Subcutaneous abdominal adipose tissue (tissue), 5 donors: ENCODE results near the gene POMT1.

Experiments
- H3K27ac ChIP-seq: one replicate; pipeline ENCODE4 v1.7.0; 2013; ENCODE audit warnings: low read depth, mild to moderate bottlenecking, inconsistent platforms, low read length, moderate library complexity
- H3K27me3 ChIP-seq, 5 donors: one replicate each; pipeline ENCODE4 v1.7.0; 2013; ENCODE audit warnings: low read length in 5 of 5, inconsistent platforms in 1 of 5; ENCODE audit not compliant: control insufficient read depth in 5 of 5, insufficient read depth in 4 of 5
- H3K36me3 ChIP-seq, 5 donors: one replicate each; pipeline ENCODE4 v1.7.0; 2013; ENCODE audit warnings: low read length in 5 of 5; ENCODE audit not compliant: control insufficient read depth in 5 of 5, insufficient read depth in 5 of 5
- H3K4me1 ChIP-seq, 5 donors: one replicate each; pipeline ENCODE4 v1.7.0; 2013; ENCODE audit warnings: low read length in 5 of 5, mild to moderate bottlenecking in 3 of 5, moderate library complexity in 1 of 5; ENCODE audit not compliant: control insufficient read depth in 5 of 5, insufficient read depth in 5 of 5
- H3K4me3 ChIP-seq, 5 donors: one replicate each; pipeline ENCODE4 v1.7.0; 2013; ENCODE audit warnings: low read length in 5 of 5, low read depth in 1 of 5
- H3K9ac ChIP-seq, 5 donors: one replicate each; pipeline ENCODE4 v1.7.0; 2013; ENCODE audit warnings: low read length in 5 of 5, mild to moderate bottlenecking in 4 of 5, moderate library complexity in 3 of 5
- H3K9me3 ChIP-seq, 5 donors: one replicate each; pipeline ENCODE4 v1.7.0; 2013; ENCODE audit warnings: low read length in 5 of 5; ENCODE audit not compliant: control insufficient read depth in 5 of 5
- donor health status: healthy.
- donor health status: healthy.
- donor health status: healthy.
- donor health status: healthy.
- donor health status: healthy.

POMT1 gene

DNA sequence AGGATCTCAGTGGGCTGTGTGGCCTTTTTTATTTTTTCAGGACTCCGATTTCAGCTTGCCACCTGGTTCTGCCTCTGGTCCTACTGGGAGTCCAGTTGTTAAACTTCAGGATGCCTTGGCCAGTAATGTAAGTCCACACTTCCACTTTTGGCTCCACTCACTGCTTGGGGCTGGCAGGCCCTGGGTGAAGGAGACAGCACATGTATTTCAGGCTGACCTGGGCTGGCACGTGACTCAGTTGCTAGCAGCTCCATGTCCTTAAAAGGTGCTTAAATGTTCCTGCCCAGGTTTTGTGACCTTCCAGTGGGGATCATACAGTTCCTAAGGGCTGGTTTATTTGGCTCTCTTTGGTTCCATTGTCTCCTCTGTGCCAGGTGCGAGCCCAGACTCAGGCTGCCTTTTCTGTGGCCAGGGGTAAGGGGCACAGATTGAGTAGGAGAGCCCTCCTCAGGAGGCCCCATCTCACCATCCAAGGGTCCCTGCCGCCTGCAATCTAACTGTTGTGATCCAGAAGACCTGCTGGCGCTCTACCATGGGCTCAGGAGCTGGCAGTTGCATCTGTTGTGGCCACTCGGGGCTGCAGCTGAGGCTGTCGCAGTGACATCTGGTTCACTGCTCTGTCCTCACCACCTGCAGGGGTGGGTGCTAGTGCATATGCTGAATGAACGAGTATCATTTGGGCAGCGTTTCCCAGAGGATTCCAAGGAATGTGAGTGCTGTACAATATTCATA lies 19.2 kb upstream of the POMT1 start:
- H3K9me3 ChIP-seq = no peaks in the 10 kb centered on the region
- no peak overlapping the region for H3K9ac ChIP-seq
- no peak overlapping the region for H3K27ac ChIP-seq
- H3K4me3 ChIP-seq = no peak overlapping the region
- peaks cover 0 to 4% (median 0%) of the 10 kb centered on the region in 5 donors for H3K4me1 ChIP-seq
- H3K27me3 ChIP-seq = no peaks in the 10 kb centered on the region
- H3K36me3 ChIP-seq = peaks cover 4 to 97% (median 90%) of the 10 kb centered on the region in 5 donors

DNA sequence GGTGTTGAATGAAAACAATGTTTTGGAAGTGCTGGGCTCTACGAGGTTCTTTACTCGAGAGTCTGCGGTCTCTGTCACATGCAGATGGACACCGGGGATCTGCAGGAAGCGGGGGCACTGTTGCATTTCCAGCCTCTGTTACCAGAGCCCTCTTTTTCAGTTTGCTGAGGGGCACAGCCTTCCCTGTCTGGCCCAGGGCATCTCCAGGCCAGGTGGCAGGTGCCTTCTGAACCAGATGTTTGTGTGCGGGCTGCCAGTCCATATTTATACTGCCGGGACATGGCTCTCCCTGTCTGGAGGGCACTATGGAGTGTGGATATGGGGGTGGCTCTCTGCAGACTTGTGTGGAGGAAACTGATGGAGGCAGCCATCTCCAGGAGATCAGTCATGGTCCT lies 18.7 kb upstream of the POMT1 start:
- peaks cover 4 to 97% (median 90%) of the 10 kb centered on the region in 5 donors for H3K36me3 ChIP-seq
- no peaks in the 10 kb centered on the region for H3K9me3 ChIP-seq
- H3K4me3 ChIP-seq = no peak overlapping the region
- H3K4me1 ChIP-seq = peaks cover 0 to 4% (median 0%) of the 10 kb centered on the region in 5 donors
- no peak overlapping the region for H3K9ac ChIP-seq
- H3K27me3 ChIP-seq = no peaks in the 10 kb centered on the region
- no peak overlapping the region for H3K27ac ChIP-seq

DNA sequence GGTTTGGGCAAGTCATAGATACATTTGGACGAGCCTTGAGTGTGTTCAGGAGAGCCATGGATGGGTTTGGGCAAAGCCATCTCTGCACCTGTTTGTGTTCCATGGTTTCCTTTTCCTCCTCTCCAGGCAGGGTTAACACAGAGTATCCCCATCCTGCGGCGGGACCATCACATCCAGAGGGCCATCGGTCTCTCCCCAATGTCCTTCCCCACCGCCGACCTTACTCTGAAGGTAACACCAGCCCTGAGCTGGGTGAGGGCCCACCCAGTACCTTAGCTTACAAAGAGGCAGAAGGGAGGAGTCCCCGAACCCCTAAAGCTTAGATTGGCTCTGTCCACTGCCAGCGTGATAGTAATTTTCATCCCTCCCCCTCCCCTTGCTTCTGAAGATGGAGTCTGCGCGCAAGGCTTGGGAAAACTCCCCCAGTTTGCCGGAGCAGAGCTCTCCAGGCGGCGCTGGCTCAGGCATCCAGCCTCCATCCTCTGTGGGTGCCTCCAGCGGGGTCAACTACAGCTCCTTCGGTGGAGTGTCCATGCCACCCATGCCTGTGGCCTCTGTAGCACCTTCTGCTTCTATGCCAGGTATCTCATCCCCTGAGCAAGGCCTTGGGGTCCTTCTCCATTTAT lies 18.0 kb upstream of the POMT1 start:
- H3K9ac ChIP-seq = no peak overlapping the region

GRCh38 chr9:131485206-131485605 lies 17.5 kb upstream of the POMT1 start:
- H3K9ac ChIP-seq = no peak overlapping the region
- peaks cover 0 to 4% (median 0%) of the 10 kb centered on the region in 5 donors for H3K4me1 ChIP-seq
- H3K27me3 ChIP-seq = no peaks in the 10 kb centered on the region
- no peak overlapping the region for H3K27ac ChIP-seq
- no peaks in the 10 kb centered on the region for H3K9me3 ChIP-seq
- H3K36me3 ChIP-seq = peaks cover 0 to 97% (median 90%) of the 10 kb centered on the region in 5 donors
- H3K4me3 ChIP-seq = no peak overlapping the region

More for the DNA sequence above, 18.0 kb upstream of the POMT1 start:
- no peaks in the 10 kb centered on the region for H3K27me3 ChIP-seq
- no peaks in the 10 kb centered on the region for H3K9me3 ChIP-seq
- H3K4me1 ChIP-seq = peaks cover 0 to 4% (median 0%) of the 10 kb centered on the region in 5 donors
- no peak overlapping the region for H3K4me3 ChIP-seq
- peaks cover under 1 to 97% (median 90%) of the 10 kb centered on the region in 5 donors for H3K36me3 ChIP-seq
- no peak overlapping the region for H3K27ac ChIP-seq

- Histone ChIP-seq H3K9ac (no peak overlapping the region), H3K4me3 (no peak overlapping the region), H3K27ac (no peak overlapping the region), H3K9me3 (no peaks in the 10 kb centered on the region), H3K36me3 (peaks cover 0 to 97% (median 95%) of the 10 kb centered on the region in 5 donors), H3K27me3 (no peaks in the 10 kb centered on the region), H3K4me1 (peaks cover 0 to 4% (median 0%) of the 10 kb centered on the region in 5 donors)
These were observed 16.8 kb upstream of the POMT1 start for GRCh38 chr9:131485728-131486422.

GRCh38 chr9:131487001-131487400 lies 15.7 kb upstream of the POMT1 start:
- peaks cover 0 to 4% (median 0%) of the 10 kb centered on the region in 5 donors for H3K4me1 ChIP-seq
- H3K9me3 ChIP-seq = no peaks in the 10 kb centered on the region
- no peaks in the 10 kb centered on the region for H3K27me3 ChIP-seq
- H3K36me3 ChIP-seq = peaks cover 0 to 100% (median 99%) of the 10 kb centered on the region in 5 donors
- no peak overlapping the region for H3K9ac ChIP-seq
- no peak overlapping the region for H3K4me3 ChIP-seq
- H3K27ac ChIP-seq = no peak overlapping the region

DNA sequence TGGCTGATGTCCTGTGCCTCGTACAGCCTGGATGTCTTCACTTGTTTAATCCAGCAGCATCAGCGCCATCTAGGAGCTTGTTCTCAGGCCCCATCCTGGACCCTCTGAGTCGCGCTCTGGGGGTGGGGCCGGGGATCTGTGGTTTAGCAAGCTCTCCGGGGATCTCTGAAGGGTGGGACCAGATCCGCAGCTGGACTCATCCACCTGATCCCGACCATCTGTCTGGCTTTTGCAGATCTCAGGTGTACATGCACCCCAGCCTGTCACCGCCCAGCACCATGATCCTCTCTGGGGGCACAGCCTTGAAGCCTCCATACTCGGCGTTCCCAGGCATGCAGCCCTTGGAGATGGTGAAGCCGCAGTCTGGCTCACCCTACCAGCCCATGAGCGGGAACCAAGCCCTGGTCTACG lies 15.1 kb upstream of the POMT1 start:
- Histone ChIP-seq H3K27ac (no peak overlapping the region), H3K4me1 (peaks cover 0 to 4% (median 0%) of the 10 kb centered on the region in 5 donors), H3K9ac (no peak overlapping the region), H3K36me3 (peaks cover 0 to 100% (median 99%) of the 10 kb centered on the region in 5 donors), H3K9me3 (no peaks in the 10 kb centered on the region), H3K4me3 (no peak overlapping the region), H3K27me3 (no peaks in the 10 kb centered on the region)

DNA sequence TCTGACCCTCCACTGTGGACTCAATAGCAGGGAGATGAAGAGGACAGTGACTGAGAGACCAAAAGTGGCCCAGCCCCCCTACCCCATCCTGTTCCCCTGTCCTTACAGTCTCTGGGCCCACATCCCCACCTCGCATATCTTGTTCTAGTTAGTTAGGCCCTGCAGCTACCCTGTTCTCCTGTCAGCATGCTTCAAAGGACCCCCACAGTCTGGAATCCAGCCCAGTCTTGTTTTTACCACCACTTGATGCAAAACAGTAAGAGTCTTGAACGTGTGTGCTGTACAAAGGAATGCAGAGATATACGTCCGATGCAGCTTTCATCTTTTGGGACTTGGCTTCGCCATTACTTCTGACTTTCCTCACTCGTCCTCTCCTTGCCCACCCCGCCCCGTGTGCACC lies 12.2 kb upstream of the POMT1 start:
- peaks cover 0 to 1% (median 0%) of the 10 kb centered on the region in 5 donors for H3K4me1 ChIP-seq
- no peaks in the 10 kb centered on the region for H3K9me3 ChIP-seq
- H3K9ac ChIP-seq = no peak overlapping the region
- no peak overlapping the region for H3K27ac ChIP-seq
- no peaks in the 10 kb centered on the region for H3K27me3 ChIP-seq
- H3K4me3 ChIP-seq = no peak overlapping the region
- H3K36me3 ChIP-seq = peaks cover 0 to 100% (median 99%) of the 10 kb centered on the region in 5 donors

DNA sequence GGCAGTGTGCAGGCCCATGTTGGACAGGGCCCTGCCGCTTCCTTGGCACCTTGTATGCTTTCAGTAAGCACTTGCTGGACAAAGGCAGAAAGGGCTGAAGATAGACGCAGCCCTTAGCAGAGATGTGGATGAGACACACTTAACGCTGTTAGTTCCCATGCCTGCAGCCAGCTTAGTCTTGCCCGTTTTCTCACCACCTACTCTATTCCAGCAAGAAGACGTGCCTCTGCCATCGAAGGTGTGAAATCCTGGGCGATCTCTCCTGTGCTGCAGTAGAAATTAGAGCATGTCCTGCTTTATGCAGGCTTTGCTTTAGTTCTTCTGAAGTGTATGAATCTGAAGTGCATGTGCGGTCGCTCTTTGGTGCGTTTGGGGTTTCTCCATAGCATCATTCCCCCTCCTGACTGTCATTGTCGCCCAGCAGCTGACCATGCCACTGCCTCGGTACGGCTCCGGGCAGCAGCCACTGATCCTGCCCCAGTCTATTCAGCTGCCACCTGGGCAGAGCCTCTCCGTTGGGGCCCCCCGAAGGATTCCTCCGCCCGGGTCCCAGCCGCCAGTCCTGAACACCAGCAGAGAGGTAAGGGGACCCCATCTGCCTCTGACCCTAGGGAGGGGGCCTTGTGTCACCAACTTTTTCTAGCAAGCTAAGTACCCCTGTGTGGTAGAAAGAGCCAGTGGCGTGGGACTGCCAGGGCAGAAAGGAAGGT lies 11.6 kb upstream of the POMT1 start:
- Histone ChIP-seq H3K36me3 (peaks cover 0 to 100% (median 99%) of the 10 kb centered on the region in 5 donors), H3K4me1 (peaks cover 0 to 2% (median 0%) of the 10 kb centered on the region in 5 donors)

More for the DNA sequence above, 11.6 kb upstream of the POMT1 start:
- Histone ChIP-seq H3K9ac (no peak overlapping the region), H3K27me3 (no peaks in the 10 kb centered on the region), H3K27ac (no peak overlapping the region), H3K9me3 (no peaks in the 10 kb centered on the region), H3K4me3 (no peak overlapping the region)
